Right ventricle myocardium superior (tissue), 1 donor: ENCODE measurements around the gene BAK1. TPM values are rescaled to one million over a fixed set of nuclear protein-coding genes. Genes with fewer than 3 reads are reported as not detected.
"Not testable (repeated sequence)": the region's sequence is repeated elsewhere in the genome, so short reads cannot be mapped to it uniquely, and the experiment has no call there.

Source experiments
- ATAC-seq: fragments of 200-7000 bp; cut with Tn5 transposase; one replicate; pipeline ENCODE4 v1.9.1; 2020; ENCODE audit warnings: mild to moderate bottlenecking; ENCODE audit not compliant: poor library complexity
- DNase-seq: peaks from one replicate; pipeline ENCODE4 v3.0.0-alpha.2; 2020
- intact Hi-C: fragments of 100-400 bp; cut with DNase I; formaldehyde crosslinking; loops from one replicate; pipeline ENCODE4 v1.11.2; 2022
- total RNA-seq: library from RNA; stranded (reverse); fragmentation: NEBNext Ultra II Directional; extraction: Animal tissue kit (Norgen Biotek cat#: 25700); gene quantifications from one replicate; pipeline ENCODE4 v1.2.1, GENCODE V29; 2021
- donor health status: DM: no; HTN: yes; CAD: no; lungs with severe emphysema.

The BAK1 gene
- total RNA-seq, 1 donor from 2014 or later = 25.0 TPM

- DNase-seq, intact Hi-C loops, ATAC-seq: not testable (repeated sequence)
Measured at GRCh38 chr6:33533163-33533869, 46.8 kb downstream of the BAK1 start.

GRCh38 chr6:33532431-33532830, 47.6 kb downstream of the BAK1 start:
- ATAC-seq, intact Hi-C loops, DNase-seq: not testable (repeated sequence)

GRCh38 chr6:33530617-33531016, 49.5 kb downstream of the BAK1 start:
- ATAC-seq, intact Hi-C loops, DNase-seq: not testable (repeated sequence)

Other genes starting within 250 kb of the BAK1 start
- gene KIFC1, start 188.5 kb downstream of the BAK1 start, total RNA-seq = 0.97 TPM
- 50.6 TPM for gene PHF1, start 169.3 kb downstream of the BAK1 start, total RNA-seq
- 102 TPM for gene CUTA, start 162.2 kb downstream of the BAK1 start, total RNA-seq
- 4.8 TPM for gene SYNGAP1, start 160.2 kb downstream of the BAK1 start, total RNA-seq
- 4.3 TPM for gene ZBTB9, start 125.7 kb downstream of the BAK1 start, total RNA-seq
- 6.0 TPM for gene ITPR3, start 41.0 kb upstream of the BAK1 start, total RNA-seq
- gene UQCC2, start 131.4 kb upstream of the BAK1 start, total RNA-seq = 208 TPM
- gene IP6K3, start 166.6 kb upstream of the BAK1 start, total RNA-seq = 44.2 TPM
- gene LEMD2, start 208.9 kb upstream of the BAK1 start, total RNA-seq = 19.1 TPM
- not detected for gene MLN, start 223.7 kb upstream of the BAK1 start, total RNA-seq